NCI-H1436 treated with DMSO at 0.1 percent for 48 hours (cell line): ENCODE measurements around the gene DGKZ.
A peak's percentile ranks its signal among the peaks of the same experiment; 100 is the strongest.

Experiments
- DNase-seq: peaks from one replicate; lab custom pipeline; 2025; lab: John Stamatoyannopoulos, UW

Gene DGKZ

DNA sequence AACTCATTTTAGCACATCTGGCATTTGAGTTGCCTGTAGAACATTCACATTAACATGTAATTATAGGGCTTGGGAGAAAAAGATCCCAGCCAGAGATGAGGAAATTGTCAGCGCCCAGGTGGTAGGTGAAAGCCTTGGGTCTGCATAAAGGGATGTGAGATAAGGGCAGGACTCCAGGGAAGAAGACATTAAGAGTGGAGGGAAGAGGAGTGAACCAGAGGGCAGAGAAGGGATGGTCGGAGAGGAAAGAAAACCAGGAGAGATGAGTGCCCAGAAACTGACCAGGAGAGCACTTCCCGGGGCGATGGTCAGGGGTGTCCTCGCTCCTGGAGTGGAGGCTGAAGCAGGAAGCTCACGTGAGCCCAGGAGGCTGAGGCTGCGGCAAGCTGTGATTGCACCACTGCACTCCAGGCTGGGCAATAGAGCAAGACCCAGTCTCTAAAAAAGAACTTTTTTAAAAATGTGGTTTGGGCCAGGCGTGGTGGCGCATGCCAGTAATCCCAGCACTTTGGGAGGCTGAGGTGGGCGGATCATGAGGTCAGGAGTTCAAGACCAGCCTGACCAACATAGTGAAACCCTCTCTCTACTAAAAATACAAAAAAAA is 20.3 kb upstream of the DGKZ start:
- no peak for DNase-seq

DNA sequence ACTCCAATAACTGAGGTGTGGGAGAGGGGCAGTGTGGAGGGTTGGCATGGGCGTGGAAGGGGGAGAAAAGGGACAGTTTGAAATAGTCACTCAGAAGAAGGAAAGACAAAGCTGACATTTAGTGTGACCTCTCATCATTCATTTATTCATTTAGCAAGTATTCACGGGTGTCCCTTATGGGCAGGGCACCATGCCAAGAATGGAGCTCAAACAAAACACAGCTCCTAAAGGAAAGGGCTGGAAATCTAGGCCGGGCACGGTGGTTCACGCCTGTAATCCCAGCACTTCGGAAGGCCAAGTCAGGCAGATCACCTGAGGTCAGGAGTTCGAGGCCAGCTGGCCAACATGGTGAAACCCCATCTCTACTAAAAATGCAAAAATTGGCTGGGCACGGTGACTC is 19.4 kb upstream of the DGKZ start:
- no peak for DNase-seq

DNA sequence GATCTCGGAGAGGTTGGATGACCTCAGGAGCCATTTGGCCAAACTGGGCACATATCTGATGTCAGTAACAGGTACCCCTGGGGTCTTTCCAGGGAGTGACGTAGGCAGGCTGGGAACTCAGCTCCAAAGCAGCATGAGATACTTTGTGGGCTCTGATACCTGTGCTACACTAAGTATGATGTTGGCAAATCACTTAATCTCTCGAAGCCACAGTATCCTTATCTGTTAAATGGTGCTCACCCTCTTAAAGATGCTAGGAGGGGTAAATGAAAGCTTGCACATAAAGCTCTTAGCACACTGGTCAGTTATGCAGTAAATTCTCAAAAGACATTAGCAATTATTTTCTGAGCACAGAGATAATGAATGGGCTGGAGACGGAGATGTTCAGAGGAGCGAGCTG is 17.1 kb upstream of the DGKZ start:
- DNase-seq, result no peak

DNA sequence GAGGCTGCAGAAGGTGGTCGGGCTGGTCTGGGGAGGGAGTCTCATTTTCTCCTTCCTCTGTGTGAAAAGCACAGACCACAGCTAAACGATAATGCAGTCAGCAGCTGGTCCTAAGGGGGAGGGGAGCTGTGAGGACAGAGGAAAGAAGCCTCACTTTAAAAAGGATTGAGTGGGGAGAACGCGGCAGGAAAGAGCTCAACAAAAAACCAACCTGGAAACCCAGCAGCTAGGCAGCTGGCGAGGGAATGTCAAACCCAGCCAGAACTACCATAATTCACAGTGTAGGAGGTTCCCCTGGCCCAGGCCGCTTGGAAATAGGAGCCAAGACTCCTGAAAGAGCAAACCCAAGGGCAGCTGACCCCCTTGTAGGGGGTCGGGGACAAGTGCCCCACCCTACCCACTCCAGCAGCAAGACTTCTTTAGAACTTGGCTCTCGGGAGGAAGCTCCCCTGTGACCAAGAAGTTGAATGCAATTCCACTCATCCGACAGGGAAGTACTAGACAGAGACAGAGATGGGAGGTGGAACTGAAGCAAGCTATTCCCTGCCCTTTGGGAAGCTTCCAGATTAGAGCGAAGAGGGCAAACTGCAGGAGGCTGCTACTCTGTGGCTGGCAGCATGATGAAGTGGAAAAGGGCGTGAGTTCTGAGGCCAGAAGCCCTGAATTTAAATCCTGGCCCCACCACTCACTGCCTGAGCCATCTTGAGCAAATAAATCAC is 16.5 kb upstream of the DGKZ start:
- DNase-seq, result no peak

DNA sequence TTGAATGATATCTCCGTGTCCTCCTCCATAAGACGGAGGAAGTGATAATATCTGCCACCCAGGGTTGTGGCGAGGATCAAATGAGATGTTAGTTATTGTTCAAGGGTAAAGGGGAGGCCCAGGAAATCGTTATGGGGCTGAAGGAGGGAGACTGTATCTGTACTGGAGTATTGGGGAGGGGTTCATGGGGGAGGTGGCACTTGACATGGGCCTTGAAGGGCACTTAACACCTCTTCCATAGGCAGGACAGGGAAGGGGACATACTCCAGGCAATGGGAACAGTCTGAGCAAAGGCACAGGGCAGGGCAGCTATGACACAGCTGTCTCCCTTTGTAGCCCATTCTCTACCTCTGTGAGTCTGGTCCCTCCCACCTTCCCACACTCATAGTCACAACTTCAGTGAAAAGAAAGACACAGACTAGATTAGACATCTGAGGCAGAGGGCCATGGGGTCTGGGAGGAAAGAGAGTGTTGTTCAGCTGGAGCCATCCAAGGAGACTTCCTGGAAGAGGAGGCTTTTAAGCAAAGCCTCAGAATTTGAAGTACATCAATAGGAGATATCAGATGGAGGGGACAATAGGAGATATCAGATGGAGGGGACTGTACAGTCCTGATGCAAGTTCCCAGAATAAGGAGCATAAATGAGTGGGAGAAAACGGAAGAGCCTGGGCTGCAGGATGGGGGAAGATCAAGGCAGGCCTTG is 15.8 kb upstream of the DGKZ start:
- no peak for DNase-seq

DNA sequence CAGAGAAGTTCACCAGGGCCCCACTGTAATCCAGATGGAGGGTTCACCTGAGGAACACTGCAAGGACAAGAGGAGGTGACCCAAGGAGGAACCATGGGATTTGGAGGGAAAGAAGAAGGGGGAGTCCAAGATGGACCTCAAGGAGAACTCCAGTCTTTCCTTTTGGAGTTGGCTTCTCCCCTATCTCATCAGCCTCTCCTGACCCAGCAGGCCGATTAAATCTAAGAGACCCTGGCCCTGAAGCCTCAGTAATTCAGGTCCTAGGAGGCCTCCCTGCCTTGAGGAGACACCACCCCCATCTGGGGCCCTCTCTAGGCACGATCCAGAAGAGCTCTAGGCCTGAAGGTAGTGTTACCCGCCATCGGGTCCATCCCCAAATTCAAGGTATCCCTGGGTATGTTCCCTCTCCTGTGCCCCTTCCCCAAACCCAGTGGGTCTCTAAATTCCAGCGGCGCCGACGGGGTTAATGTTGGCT is 15.1 kb upstream of the DGKZ start:
- DNase-seq, result no peak

DNA sequence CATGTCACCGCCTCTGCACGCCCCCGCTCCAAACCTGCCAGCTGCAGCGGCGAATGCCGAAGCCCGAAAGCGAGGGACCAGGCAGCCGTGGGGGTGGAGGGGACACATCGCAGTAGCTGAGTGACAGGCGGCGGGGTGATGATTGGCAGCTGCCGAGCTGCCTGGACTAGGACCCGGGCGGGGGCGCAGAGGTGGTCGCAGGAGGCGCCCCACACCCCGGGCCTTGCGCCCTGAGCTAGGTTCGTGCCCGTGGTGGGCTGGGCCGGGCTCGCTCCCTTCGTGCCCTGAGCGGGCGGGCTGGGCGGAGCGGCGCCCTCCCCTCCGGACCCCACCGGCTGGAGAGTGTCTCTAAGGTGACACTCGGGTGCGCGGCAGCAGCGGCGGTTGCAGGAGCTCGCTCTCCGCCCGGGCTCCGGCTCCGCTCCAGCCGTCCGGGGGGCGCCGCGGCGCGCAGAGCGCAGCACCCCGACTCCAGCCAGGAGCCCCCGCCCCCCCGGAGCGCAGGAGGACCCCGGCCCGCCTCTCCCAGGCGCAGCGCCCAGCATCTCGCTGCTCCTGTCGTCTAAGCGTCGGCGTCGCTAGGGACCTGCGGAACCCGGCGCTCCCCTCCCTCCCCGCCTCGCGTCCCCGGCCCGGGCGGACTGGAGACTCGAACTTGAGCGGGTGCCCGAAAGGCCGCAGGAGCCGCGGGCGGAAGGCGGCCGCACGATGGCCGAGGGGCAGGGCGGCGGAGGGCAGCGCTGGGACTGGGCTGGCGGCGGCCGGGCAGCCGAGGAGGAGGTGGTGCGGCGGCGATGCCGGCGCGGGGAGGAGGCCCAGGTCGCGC is 14.5 kb upstream of the DGKZ start:
- DNase-seq, result no peak

DNA sequence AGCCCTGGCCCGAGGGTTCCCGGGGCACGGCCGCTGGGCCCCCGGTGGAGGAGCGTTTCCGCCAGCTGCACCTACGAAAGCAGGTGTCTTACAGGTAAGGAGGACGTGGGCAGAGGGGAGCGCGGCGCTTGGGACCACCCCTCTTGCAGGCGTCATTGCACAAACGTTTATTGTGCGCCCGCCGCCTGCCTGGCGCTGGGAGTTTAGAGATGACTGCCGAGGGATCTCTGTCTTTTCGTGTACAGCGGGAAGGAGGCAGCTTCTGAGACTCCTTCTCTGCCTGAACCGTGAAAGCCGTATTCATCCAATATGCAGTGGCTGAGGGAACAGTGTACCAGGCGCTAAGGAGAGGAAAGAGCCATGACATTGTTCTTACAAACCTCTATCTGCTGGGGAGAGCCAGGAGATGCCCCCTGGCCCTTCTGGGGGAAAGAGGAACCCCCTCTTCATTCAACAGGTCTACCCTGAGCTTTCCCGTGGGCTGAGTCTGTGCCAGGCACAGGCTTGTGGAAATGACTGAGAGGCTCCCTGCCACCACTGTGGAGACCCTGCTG is 13.8 kb upstream of the DGKZ start:
- DNase-seq, result no peak

DNA sequence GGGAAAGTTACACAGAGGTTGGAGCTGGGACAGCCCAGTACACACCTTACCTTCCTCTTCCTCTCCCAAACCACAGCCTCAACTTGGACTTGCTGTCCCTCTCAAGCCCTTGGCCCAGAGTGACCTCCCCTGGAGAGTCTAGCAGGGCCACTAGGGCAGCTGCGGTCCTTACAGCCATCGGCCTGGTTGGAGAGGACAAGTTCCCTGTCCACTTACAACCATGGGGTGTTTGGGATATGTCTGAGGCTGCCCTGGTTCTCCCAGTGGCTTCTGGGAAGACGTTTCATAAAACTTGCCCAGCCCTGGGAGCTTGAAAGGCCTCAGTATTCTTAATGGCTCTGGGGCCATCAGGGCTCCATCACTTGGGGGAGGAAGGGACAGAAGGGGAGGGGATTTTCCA is 13.1 kb upstream of the DGKZ start:
- no peak for DNase-seq

DNA sequence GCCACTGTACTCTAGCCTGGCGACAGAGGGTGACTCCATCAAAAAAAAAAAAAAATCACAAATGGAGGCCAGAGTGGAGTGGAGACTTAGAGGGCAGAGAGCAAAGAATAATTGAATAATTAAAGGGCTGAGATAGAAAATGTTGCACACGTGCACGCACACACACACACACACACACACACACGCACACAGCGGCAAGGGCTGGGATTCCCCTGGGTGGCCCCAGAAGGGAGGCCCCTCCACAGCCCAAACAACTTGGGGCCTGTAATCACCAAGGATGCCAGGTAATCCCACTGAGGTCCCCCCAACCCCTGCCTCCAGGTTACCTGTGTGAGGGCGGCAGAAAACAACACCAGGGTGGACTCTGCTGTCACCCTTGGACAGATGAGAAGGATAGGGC is 12.0 kb upstream of the DGKZ start:
- DNase-seq, result no peak

DNA sequence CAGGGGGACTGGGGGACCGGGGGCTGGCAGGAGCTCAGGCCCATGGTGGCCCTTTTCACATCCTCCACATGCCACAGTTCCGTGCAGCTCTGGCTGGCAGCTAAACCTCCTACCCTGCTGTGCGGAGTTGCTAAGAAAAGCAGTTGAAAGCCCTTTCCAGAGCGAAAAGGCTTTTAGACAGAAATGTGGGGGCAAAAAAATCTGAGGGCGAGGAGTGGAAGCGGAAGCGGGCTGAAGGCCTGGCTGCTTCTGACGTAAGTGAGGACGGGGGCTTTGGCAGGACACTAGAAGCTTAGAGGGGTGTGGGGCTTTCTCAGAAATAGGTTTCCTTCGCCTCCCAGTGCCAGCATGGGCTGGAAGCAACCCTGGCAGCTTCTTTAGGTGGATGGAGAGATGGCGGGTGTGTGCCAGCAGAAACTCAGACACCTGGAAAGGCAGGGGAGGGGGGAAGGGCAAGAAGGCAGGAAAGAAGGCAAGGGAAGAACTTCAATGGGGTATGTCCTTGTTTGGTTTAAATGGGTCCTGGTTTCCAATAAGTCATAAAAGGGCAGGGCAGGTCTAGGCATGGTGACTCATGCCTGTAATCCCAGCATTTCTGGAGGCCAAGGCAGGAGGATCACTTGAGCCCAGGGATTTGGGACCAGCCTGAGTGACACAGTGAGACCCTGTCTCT is 11.2 kb upstream of the DGKZ start:
- DNase-seq, result no peak

DNA sequence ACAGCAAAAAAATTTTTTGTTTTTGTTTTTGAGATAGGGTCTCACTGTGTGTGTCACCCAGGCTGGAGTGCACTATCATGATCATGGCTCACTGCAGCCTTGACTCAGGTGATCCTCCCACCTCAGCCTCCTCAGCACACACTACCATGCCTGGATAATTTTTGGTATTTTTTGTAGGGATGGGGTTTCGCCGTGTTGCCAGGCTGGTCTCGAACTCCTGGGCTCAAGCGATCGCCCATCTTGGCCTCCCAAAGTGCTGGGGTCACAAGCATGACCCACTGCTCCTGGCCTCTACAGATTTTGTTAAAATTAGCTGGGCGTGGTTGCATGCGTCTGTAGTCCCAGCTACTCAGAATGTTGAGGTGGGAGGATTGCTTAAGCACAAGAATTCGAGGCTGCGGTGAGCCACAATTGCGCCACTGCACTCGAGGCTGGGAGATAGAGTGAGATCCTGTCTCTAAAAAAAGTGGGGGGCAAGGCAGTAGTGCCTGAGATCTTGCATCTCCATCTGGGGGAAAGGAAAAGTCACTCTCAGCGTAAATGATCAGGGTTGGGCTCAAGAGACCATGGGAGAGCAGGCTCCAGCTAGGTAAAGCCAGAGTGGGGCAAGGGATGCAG is 10.6 kb upstream of the DGKZ start:
- no peak for DNase-seq

DNA sequence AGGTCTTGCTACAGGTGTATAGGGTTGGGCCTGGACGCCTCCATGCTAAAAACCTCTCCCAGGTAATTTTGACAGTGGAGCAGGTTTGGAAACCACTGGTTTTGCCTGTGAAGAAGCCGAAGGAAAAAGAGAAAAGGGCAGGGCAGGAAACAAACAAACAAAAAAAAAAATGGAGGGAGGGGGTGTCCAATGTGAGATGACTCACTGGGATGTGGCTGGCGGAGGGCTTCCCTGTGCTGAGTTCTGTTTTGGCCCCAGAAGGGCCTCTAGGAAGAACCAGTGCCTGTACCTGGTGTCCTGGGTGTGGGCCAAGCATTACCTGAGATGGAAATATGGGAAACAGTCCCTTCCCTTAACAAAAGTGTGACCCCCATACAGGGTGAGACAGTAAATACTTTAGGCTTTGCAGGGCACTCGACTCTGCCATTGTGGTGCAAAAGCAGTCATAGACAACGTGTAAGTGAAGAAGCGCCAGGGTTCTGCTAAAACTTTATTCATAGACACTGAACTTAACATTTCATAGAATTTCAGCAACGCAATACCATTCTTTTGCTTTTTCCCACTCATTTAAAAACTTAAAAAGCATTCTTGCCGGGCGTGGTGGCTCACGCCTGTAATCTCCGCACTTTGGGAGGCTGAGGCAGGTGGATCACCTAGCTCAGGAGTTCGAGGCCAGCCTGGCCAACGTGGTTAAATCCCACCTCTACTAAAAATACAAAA is 9.5 kb upstream of the DGKZ start:
- DNase-seq, result no peak

DNA sequence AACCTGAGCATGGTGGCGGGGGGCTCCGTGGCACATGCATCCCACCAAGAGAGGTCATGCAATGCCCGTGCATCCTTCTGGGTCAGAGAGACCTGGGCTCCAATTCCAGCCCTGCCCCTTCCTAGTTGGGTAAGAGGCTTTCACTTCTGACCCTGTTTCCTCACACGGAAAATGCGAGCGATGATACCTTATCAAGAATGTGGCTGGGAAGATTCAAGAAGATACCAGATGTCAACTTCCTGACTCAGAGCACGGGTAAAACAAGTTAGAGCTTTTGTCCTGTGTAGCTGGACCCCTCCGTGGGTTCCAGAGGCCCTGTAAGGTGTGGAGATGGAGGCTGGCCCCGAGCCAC is 8.7 kb upstream of the DGKZ start:
- DNase-seq, result no peak

DNA sequence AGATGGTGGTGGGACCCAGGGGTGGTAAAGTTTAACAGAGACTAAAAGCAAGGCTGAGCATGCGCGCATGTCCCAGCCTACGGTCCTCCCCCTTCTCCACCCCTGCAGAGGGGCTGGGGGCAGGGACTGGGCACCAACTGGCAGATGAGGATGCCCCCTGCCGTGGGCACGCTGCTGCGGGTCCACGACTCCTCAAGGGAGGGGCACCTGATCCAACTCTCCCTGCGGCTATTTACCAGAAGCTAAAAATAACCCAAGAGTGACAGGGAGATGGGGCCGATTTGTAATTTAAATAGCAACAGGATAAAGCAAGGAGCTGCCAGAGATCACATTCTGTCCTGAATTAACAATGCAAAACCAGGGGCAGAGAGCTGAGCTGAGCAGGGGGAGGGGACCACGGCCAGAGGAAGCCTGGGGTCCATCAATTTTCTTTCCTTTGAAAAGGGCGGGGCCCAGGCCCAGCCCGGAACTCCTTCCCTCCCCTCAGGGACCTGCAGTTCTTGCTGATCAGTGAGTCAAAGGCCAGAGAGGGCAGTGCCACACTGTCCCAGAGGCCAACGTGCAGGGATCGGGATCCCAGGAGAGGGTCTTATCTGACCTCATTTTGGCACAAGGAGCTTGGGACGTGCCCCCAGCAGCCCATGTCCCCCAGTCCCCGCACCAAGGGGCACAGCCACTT is 8.1 kb upstream of the DGKZ start:
- DNase-seq, result peak; percentile 44

DNA sequence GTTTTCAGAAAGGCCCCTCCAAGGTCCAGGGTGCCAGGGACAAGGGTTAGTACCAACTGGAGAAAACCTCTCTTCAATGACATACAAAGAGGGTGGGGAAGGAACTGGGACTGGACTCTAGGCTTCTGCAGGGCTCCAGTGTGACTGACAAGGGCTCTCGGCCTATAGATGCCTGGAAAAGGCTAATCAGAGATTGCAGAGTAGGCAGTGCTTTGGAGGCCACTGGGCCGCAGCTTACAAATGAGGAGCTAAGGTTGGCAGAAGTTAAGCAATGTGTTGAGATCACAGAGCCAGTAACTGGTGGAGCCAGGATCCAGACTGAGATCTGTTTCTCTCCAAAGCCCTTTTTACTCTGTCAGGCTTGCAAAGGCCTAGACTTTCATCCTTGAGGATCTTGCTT is 7.4 kb upstream of the DGKZ start:
- DNase-seq, result no peak

DNA sequence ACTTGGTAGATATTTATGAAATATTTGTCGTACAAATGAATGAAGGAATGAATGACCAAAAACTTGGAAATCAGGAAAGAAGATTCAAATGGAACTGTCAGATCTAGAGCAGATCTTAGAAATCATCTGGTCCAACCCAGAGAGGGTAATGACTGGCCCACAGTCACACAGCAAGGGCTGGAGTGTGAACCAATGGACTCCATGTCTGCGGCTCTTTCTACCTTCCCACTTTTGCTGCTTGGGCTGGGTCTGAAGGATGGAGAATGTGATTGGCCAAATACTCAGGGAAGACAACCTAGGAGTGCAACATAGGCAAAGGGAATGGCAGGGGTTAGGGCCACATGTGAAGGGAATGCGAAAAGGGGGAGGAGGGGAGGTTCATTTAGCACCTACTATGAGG is 5.8 kb upstream of the DGKZ start:
- no peak for DNase-seq

DNA sequence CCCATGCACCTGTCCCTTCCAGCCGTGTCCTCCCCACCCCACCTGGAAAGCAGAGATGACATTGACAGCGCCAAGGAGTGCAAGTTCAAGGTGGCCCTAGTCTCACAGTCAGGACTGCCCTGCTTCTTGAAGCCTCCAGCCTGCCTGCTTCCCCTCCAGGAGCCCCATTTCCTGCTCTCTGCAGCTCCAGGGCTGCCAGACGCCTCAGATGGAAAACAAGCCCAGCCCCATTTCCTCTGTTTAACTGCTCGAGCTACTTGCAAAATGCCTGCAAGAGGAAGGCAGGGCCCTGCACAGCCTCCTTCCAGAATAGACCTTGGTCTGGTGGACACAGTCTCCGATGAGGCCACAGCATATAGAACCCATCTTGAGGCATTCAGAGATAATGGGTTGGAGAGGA is 5.0 kb upstream of the DGKZ start:
- DNase-seq, result no peak

DNA sequence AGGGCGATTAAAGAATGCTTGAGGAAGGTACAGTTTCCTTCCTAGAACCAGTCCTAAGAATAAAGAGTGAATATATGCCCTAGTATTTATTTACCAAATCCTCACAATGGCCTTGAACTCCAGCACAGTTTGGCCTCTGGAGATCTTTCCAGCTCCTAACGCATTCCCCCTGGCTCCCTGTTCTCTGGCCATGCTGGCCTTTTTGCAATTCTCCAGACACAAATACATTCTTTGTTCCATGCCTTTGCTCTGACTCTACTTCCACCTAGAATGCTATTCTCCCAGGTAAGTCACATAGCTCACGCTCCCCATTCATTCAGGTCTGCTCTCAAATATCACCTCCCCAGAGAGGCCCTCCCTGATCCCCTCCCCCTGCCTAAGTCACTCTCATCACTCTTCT is 3.7 kb upstream of the DGKZ start:
- no peak for DNase-seq

DNA sequence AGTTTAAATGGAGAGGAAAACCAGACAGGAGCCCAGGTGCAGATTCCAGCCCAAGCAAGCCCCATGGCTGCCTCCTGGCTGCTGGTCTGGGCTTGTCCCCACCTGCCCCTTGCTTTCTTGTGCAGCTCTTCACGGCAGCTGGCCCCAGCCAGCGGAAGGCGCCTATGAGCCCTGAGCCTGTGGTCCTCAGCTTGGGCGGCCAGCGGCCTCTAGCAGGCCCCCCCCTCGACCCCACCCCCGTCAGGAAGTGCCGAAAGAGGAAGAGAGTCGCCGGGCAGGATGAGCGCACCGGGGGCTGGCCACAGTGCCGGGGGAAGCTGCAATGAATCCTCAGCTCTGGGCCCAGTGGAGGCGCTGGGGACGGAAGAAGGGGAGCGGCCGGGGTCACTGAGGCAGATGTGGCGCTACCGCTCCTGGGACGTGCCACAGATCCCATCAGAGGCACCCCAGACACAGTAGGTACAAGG is 2.1 kb upstream of the DGKZ start:
- DNase-seq, result no peak
